ENCODE results near the gene TIA1. TPM values are rescaled to one million over a fixed set of nuclear protein-coding genes. Genes with fewer than 3 reads are reported as not detected.
"Not testable (repeated sequence)": the region's sequence is repeated elsewhere in the genome, so short reads cannot be mapped to it uniquely, and the experiment has no call there.

Gene TIA1
- total and polyA plus RNA-seq, 2 donors from 2014 or later: 39.4 to 97.6 TPM

GRCh38 chr2:70190418-70191243 is 57.8 kb downstream of the TIA1 start, which contains the start of gene C2orf42:
TSS of gene C2orf42 (minus strand) at chr2:70191019. CDS start at chr2:70181985, 9,034 bp downstream.
- no peaks in the 10 kb centered on the region for H3K36me3 ChIP-seq (ENCODE audit: control insufficient read depth in 2 of 3, insufficient read depth in 3 of 3, low read length in 3 of 3)
- FAIRE-seq (peak; percentile 25), DNase-seq (peak; percentile 97 to 99 (median 98))
- H3K27ac ChIP-seq (ENCODE audit: low read depth in 2 of 2, low read length in 2 of 2): peak within 1 kb of the TSS; percentile 97 to 99
- peaks cover 0 to 5% (median 2%) of the 10 kb centered on the region in 3 donors for H3K4me1 ChIP-seq (ENCODE audit: control insufficient read depth in 2 of 3, insufficient read depth in 2 of 3, low read depth in 1 of 3, low read length in 3 of 3)
- intact Hi-C loops (cut with DNase I): no loop called here
- H3K9me3 ChIP-seq (ENCODE audit: control insufficient read depth in 2 of 3, insufficient read depth in 1 of 3, low read length in 3 of 3): no peaks in the 10 kb centered on the region
- H3K27me3 ChIP-seq (ENCODE audit: control insufficient read depth, insufficient read depth, low read length): no peaks in the 10 kb centered on the region
- H3K4me3 ChIP-seq (ENCODE audit: low read length in 3 of 3): peak within 1 kb of the TSS; percentile 96 to 99 (median 96)
- TF ChIP-seq, protein P1, sequence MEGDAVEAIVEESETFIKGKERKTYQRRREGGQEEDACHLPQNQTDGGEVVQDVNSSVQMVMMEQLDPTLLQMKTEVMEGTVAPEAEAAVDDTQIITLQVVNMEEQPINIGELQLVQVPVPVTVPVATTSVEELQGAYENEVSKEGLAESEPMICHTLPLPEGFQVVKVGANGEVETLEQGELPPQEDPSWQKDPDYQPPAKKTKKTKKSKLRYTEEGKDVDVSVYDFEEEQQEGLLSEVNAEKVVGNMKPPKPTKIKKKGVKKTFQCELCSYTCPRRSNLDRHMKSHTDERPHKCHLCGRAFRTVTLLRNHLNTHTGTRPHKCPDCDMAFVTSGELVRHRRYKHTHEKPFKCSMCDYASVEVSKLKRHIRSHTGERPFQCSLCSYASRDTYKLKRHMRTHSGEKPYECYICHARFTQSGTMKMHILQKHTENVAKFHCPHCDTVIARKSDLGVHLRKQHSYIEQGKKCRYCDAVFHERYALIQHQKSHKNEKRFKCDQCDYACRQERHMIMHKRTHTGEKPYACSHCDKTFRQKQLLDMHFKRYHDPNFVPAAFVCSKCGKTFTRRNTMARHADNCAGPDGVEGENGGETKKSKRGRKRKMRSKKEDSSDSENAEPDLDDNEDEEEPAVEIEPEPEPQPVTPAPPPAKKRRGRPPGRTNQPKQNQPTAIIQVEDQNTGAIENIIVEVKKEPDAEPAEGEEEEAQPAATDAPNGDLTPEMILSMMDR (IDR thresholded peaks at IDR 0.05; ENCODE audit: borderline replicate concordance, extremely low read depth, insufficient read depth): no peak
- H3K9ac ChIP-seq (ENCODE audit: low read length in 3 of 3): peak within 1 kb of the TSS; percentile 95 to 97 (median 95)

GRCh38 chr2:70188460-70188859 is 60.0 kb downstream of the TIA1 start:
- FAIRE-seq: no peak

DNA sequence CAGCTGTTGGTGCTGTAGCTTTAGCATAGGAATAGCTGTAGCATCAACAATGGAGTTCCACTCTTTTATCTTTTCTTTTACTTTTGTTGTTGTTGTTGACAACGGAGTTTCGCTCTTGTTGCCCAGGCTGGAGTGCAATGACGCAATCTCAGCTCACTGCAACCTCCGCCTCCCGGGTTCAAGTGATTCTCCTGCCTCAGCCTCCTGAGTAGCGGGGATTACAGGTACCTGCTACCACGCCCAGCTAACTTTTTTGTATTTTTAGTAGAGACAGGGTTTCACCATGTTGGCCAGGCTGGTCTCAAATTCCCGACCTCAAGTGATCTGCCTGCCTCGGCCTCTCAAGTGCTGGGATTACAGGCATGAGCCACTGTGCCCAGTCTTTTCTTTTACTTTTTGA is 61.3 kb downstream of the TIA1 start:
- H3K9ac ChIP-seq (ENCODE audit: low read length in 3 of 3); DNase-seq; H3K4me1 ChIP-seq (ENCODE audit: control insufficient read depth in 2 of 3, insufficient read depth in 2 of 3, low read depth in 1 of 3, low read length in 3 of 3); H3K4me3 ChIP-seq (ENCODE audit: low read length in 3 of 3); H3K27me3 ChIP-seq (ENCODE audit: control insufficient read depth, insufficient read depth, low read length); H3K9me3 ChIP-seq (ENCODE audit: control insufficient read depth in 2 of 3, insufficient read depth in 1 of 3, low read length in 3 of 3); intact Hi-C loops (cut with DNase I); H3K36me3 ChIP-seq (ENCODE audit: control insufficient read depth in 2 of 3, insufficient read depth in 3 of 3, low read length in 3 of 3); FAIRE-seq; H3K27ac ChIP-seq (ENCODE audit: low read depth in 2 of 2, low read length in 2 of 2): not testable (repeated sequence)

More at GRCh38 chr2:70188460-70188859, 60.0 kb downstream of the TIA1 start:
- no peak for DNase-seq
- Histone ChIP-seq H3K27me3 (ENCODE audit: control insufficient read depth, insufficient read depth, low read length) (no peaks in the 10 kb centered on the region), H3K4me1 (ENCODE audit: control insufficient read depth in 2 of 3, insufficient read depth in 2 of 3, low read depth in 1 of 3, low read length in 3 of 3) (peaks cover 0 to 5% (median 2%) of the 10 kb centered on the region in 3 donors), H3K27ac (ENCODE audit: low read depth in 2 of 2, low read length in 2 of 2) (peak overlapping the region in 1 of 2 donors; percentile 32), H3K9ac (ENCODE audit: low read length in 3 of 3) (no peak overlapping the region), H3K4me3 (ENCODE audit: low read length in 3 of 3) (peak overlapping the region in 1 of 3 donors; percentile 8), H3K36me3 (ENCODE audit: control insufficient read depth in 2 of 3, insufficient read depth in 3 of 3, low read length in 3 of 3) (no peaks in the 10 kb centered on the region), H3K9me3 (ENCODE audit: control insufficient read depth in 2 of 3, insufficient read depth in 1 of 3, low read length in 3 of 3) (no peaks in the 10 kb centered on the region)
- intact Hi-C loops (cut with DNase I): no loop called here
- TF ChIP-seq, protein P1 (IDR thresholded peaks at IDR 0.05; ENCODE audit: borderline replicate concordance, extremely low read depth, insufficient read depth): no peak

DNA sequence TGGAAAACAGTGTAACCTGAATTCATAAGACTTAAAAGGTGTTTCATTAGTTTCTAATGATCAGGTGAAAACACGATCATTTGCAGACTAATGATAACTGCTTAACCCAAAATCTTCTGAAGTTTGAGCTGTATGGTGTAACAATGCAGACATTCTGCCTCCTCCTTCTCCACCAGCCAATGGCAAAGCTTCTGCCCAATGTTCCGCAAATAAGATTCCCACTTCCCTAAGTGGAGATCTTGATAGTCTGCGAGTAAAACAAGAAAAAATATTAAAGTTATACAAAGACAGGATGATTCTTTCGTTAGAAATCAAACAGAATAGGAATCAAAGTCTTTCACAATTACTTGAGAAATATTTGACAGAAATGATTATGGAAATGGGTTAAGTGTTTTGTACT is 65.7 kb downstream of the TIA1 start:
- TF ChIP-seq, protein P1 (IDR thresholded peaks at IDR 0.05; ENCODE audit: borderline replicate concordance, extremely low read depth, insufficient read depth): no peak
- Histone ChIP-seq H3K4me3 (ENCODE audit: low read length in 3 of 3) (no peak overlapping the region), H3K36me3 (ENCODE audit: control insufficient read depth in 2 of 3, insufficient read depth in 3 of 3, low read length in 3 of 3) (peaks cover 0 to 17% (median 9%) of the 10 kb centered on the region in 3 donors), H3K9me3 (ENCODE audit: control insufficient read depth in 2 of 3, insufficient read depth in 1 of 3, low read length in 3 of 3) (no peaks in the 10 kb centered on the region), H3K27me3 (ENCODE audit: control insufficient read depth, insufficient read depth, low read length) (no peaks in the 10 kb centered on the region), H3K4me1 (ENCODE audit: control insufficient read depth in 2 of 3, insufficient read depth in 2 of 3, low read depth in 1 of 3, low read length in 3 of 3) (no peaks in the 10 kb centered on the region), H3K9ac (ENCODE audit: low read length in 3 of 3) (no peak overlapping the region), H3K27ac (ENCODE audit: low read depth in 2 of 2, low read length in 2 of 2) (no peak overlapping the region)
- no peak for DNase-seq
- intact Hi-C loops (cut with DNase I): no loop called here
- no peak for FAIRE-seq
